HUES64 (cell line): ENCODE data around the gene RGS14. TPM values are rescaled to one million over a fixed set of nuclear protein-coding genes. Genes with fewer than 3 reads are reported as not detected.

Source experiments
- H3K27ac ChIP-seq: 2 replicates; pipeline ENCODE4 v1.7.0; 2013; ENCODE audit warnings: low read depth, low read length, inconsistent platforms
- H3K27me3 ChIP-seq: 2 replicates; pipeline ENCODE4 v1.6.1; 2013; ENCODE audit warnings: mild to moderate bottlenecking, low read length; ENCODE audit not compliant: insufficient read depth
- H3K36me3 ChIP-seq: 2 replicates; pipeline ENCODE4 v1.6.1; 2013; ENCODE audit warnings: mild to moderate bottlenecking, low read length; ENCODE audit not compliant: insufficient read depth
- H3K4me1 ChIP-seq: 2 replicates; pipeline ENCODE4 v1.6.1; 2013; ENCODE audit warnings: mild to moderate bottlenecking, low read length, moderate library complexity; ENCODE audit not compliant: insufficient read depth
- H3K4me3 ChIP-seq: 2 replicates; pipeline ENCODE4 v1.5.1; 2013; ENCODE audit warnings: mild to moderate bottlenecking, low read length, moderate library complexity
- H3K9ac ChIP-seq: 2 replicates; pipeline ENCODE4 v1.6.1; 2013; ENCODE audit warnings: mild to moderate bottlenecking, low read depth, low read length
- H3K9me3 ChIP-seq: 2 replicates; pipeline ENCODE4 v1.6.1; 2013; ENCODE audit warnings: low read depth, low read length; ENCODE audit not compliant: insufficient read depth
- WGBS: fragments of 150-250, 120-280 bp; methylation state at CpG from one replicate; pipeline ENCODE4 v1.1.7; 2013; ENCODE audit warnings: missing lambda C conversion rate; 5-methylcytosine and 5-hydroxymethylcytosine counted together
- polyA plus RNA-seq, 2 experiments: library from polyadenylated mRNA; stranded (reverse); fragments of 50-300 nt; gene quantifications; one replicate each; pipeline ENCODE4 v1.2.3, GENCODE V29; 2013

RGS14 gene, protein sequence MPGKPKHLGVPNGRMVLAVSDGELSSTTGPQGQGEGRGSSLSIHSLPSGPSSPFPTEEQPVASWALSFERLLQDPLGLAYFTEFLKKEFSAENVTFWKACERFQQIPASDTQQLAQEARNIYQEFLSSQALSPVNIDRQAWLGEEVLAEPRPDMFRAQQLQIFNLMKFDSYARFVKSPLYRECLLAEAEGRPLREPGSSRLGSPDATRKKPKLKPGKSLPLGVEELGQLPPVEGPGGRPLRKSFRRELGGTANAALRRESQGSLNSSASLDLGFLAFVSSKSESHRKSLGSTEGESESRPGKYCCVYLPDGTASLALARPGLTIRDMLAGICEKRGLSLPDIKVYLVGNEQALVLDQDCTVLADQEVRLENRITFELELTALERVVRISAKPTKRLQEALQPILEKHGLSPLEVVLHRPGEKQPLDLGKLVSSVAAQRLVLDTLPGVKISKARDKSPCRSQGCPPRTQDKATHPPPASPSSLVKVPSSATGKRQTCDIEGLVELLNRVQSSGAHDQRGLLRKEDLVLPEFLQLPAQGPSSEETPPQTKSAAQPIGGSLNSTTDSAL
- polyA plus RNA-seq (2013, experiment 1 of 2), result 10.9 TPM
- polyA plus RNA-seq (2013, experiment 2 of 2), result 13.5 TPM

DNA sequence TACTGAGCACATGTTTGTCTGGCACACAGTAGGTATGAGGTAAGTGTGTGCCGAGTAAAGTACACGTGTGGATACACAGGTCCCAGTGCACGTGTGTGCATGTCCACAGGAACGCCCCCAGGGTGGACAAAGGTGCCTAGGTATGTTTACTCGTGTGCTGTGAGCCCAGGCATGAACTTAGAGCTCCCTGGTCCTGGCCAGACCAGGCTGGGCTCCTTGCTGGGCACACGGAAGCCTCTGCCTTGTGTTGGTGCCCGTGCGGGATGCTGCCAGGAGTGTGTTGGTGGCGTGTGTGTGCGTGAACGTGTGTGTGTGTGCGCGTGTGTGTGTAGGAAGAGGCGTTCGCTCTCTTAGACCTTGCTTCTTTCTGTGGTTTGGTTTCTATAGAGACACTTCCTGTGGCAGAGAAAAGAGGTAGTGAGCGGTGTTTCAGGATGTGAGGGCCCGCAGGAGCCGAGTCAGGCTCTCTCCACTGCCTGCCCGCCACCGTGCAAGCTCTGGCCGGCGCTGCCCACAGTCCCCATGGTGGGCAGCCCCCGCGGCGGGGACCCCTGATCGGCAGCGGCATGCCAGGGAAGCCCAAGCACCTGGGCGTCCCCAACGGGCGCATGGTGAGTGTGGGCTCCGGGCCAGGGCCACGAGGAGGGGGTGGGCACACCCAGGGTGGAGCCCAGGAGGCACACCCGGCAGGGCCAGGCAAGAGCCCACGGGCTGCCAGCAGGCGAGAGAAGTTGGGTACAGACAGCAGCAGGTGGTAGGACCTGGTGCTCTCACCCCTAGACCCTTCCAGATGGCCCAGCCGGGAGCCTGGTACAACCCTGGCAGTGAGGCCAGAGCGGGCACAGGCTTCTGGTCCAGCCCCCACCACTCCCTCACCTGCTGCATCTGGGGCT is at the start of gene RGS14:
Gene RGS14, plus strand, starts transcription at position 466 of the 893 bp plus-strand sequence. Its CDS starts 101 bp downstream, at position 567.
- H3K9me3 ChIP-seq, result no peaks in the 10 kb centered on the region
- WGBS, result 87% methylated on average over 37 of the region's 37 CpGs
- H3K27ac ChIP-seq, result no peak within 1 kb of the TSS
- H3K36me3 ChIP-seq, result no peaks in the 10 kb centered on the region
- no peak within 1 kb of the TSS for H3K4me3 ChIP-seq
- H3K4me1 ChIP-seq, result peaks cover 5% of the 10 kb centered on the region
- peaks cover 16% of the 10 kb centered on the region; the same call in 1 of the 2 replicates for H3K27me3 ChIP-seq
- H3K9ac ChIP-seq, result no peak within 1 kb of the TSS

GRCh38 chr5:177308740-177309139 is 49.0 kb upstream of the RGS14 start:
- H3K27me3 ChIP-seq, result peaks cover 5% of the 10 kb centered on the region; the same call in 1 of the 2 replicates
- H3K27ac ChIP-seq, result no peak overlapping the region
- whole genome bisulfite sequencing, result 93% methylated on average over 11 of the region's 11 CpGs
- no peak overlapping the region for H3K4me3 ChIP-seq
- H3K4me1 ChIP-seq, result peaks cover 5% of the 10 kb centered on the region
- H3K9ac ChIP-seq, result no peak overlapping the region
- H3K9me3 ChIP-seq, result no peaks in the 10 kb centered on the region
- peaks cover 26% of the 10 kb centered on the region for H3K36me3 ChIP-seq

DNA sequence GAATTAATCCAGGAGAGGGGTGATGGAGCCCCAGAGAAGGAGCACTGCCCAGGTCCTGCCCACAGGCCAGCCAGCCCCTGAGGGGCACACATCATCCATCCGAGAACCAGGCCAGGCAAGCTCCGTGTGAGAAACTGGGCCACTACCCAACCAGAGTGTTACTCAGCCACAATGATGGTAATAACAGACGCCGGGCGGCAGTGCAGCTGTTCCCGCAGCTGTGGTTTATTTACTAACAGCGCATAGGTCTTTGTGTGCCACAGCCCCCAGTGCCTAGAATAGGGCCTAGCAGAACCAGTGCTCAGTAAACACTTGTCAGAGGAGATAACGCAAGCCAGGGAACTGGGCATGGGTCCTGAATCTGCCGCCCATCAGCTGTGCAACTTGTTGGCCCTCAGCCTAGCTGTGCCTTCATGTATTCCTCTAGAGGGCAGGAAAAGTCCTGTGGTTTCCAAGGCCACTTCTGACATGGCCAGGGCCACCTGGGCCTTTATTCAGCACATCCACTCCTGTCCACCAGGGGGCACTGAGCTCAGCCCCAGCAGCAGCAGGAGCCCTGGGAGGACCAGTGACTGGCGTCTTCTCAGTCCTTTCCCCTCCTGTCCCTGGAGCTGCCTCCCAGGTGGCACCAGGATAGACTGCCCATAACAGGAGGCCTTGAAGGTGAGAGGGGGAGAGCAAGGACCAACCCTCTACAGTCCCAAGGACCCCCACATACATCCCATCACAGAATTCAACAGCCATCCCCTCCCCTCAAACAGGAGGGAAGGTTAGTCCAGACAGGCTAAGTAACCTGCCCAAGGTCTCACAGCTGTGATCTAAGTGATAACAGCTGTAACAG is 48.2 kb upstream of the RGS14 start:
- H3K9ac ChIP-seq, result no peak overlapping the region
- H3K27me3 ChIP-seq, result peaks cover 5% of the 10 kb centered on the region; the same call in 1 of the 2 replicates
- no peak overlapping the region for H3K4me3 ChIP-seq
- WGBS, result 80% methylated on average over 10 of the region's 10 CpGs
- H3K9me3 ChIP-seq, result no peaks in the 10 kb centered on the region
- peaks cover 5% of the 10 kb centered on the region for H3K4me1 ChIP-seq
- H3K27ac ChIP-seq, result no peak overlapping the region
- H3K36me3 ChIP-seq, result peaks cover 26% of the 10 kb centered on the region

DNA sequence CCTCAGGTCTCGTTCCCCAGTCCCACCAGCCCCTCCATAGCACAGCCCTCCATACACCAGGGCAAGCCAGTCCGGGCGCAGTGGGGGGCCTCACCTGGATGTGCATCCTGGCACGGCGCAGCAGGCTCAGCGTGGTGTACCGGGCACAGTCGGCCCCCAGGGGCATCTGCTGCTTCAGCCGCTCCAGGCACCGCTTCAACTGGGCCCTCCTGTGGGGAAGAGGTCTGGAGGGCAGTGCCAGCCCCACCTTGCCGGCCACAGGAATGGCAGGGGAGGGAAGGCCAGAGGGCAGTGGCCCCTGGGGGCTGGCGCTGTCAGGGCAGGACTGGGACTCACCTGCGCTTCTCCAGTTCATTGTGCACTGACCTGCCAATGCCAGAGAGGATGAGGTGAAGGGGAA is 47.4 kb upstream of the RGS14 start:
- Histone ChIP-seq H3K27me3 (peaks cover 5% of the 10 kb centered on the region; the same call in 1 of the 2 replicates), H3K9me3 (no peaks in the 10 kb centered on the region), H3K27ac (no peak overlapping the region; the same call in 1 of the 2 replicates), H3K9ac (no peak overlapping the region), H3K4me1 (no peaks in the 10 kb centered on the region; the same call in 1 of the 2 replicates), H3K4me3 (no peak overlapping the region), H3K36me3 (peaks cover 18% of the 10 kb centered on the region)
- 95% methylated on average over 13 of the region's 13 CpGs for WGBS

- 16% methylated on average over 13 of the region's 20 CpGs for WGBS
- Histone ChIP-seq H3K27me3 (peaks cover 5% of the 10 kb centered on the region; the same call in 1 of the 2 replicates), H3K4me1 (no peaks in the 10 kb centered on the region; the same call in 1 of the 2 replicates), H3K9me3 (no peaks in the 10 kb centered on the region), H3K9ac (no peak overlapping the region), H3K4me3 (peak overlapping the region; percentile 61), H3K36me3 (peaks cover 13% of the 10 kb centered on the region), H3K27ac (no peak overlapping the region; the same call in 1 of the 2 replicates)
Observed at GRCh38 chr5:177310757-177311391, 46.9 kb upstream of the RGS14 start.

DNA sequence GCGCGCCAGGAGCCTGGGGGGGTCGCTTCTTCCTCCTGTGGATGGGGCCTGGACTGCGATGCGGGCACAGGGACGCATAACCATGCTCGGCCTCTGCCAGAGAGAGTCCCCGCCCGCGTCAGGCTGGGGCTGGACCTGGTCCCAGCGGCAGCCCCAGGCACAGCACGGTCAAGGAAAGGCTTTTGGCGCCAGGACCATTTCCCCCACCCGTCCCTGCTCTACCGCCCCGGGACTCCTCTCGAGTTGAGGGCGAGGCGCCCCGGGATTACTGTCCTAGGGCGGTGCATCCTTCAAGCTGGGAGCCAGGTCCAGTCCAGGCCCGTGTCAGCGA is 46.4 kb upstream of the RGS14 start:
- 1% methylated on average over 23 of the region's 23 CpGs for WGBS
- H3K27me3 ChIP-seq, result peaks cover 5% of the 10 kb centered on the region; the same call in 1 of the 2 replicates
- H3K4me1 ChIP-seq, result no peaks in the 10 kb centered on the region; the same call in 1 of the 2 replicates
- peaks cover 8% of the 10 kb centered on the region for H3K36me3 ChIP-seq
- H3K4me3 ChIP-seq, result peak overlapping the region; percentile 61
- peak overlapping the region; percentile 97; the same call in 1 of the 2 replicates for H3K27ac ChIP-seq
- peak overlapping the region; percentile 90 for H3K9ac ChIP-seq
- no peaks in the 10 kb centered on the region for H3K9me3 ChIP-seq

DNA sequence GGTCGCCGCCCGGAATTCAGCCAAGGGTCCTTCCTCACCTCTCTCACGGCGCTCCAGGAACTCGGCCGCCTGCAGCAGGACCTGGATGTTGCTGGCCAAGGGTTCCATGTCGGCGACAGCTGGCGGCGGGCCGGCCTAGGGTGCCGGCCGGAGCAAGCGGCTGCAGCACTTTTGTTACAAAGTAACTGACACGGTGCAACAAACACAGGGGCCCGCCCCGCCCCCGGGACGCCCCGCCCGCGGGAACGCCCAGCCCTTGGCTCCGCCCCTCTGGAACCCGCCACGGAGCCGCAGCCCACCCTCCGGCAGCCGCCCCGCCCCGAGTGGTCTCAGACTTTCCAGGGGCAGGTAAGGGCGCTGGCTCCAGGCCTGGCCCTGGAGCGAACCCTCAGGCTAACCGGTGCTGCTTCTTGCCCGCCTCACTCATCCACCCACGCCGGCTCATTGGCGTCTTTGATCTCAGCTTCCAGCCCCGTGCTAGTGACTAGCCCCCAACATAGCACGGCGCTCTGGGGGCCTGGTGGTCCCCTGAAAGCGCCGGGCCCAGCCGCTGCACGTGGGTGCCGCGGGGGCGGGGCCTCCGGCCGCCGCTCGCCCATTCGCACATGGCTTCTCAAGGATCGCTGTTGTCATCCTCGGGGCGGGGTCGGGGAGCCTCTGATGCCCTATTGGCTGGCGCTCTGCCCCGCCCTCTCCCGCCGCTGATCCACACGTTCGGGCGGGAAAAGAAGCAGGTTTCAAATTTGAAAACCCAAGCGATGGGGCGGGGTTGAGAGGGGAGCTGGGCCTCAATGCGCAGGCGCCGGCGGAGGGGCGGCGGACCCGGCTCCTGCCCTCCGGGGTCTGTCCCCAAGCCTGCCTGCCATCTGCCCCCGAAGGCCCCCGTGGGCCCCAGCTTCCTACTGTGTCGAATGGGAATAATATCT is 45.7 kb upstream of the RGS14 start, which contains the start of gene MXD3:
Gene MXD3, minus strand, starts transcription at position 176 of the 926 bp plus-strand sequence. Its CDS starts 68 bp downstream, at position 108.
- H3K27ac ChIP-seq, result peak within 1 kb of the TSS; percentile 97
- H3K27me3 ChIP-seq, result peaks cover 5% of the 10 kb centered on the region; the same call in 1 of the 2 replicates
- peak within 1 kb of the TSS; percentile 61 for H3K4me3 ChIP-seq
- H3K4me1 ChIP-seq, result no peaks in the 10 kb centered on the region; the same call in 1 of the 2 replicates
- H3K9ac ChIP-seq, result peak within 1 kb of the TSS; percentile 90
- no peaks in the 10 kb centered on the region for H3K9me3 ChIP-seq
- under 1% methylated on average over 78 of the region's 78 CpGs for WGBS
- peaks cover 2% of the 10 kb centered on the region for H3K36me3 ChIP-seq

DNA sequence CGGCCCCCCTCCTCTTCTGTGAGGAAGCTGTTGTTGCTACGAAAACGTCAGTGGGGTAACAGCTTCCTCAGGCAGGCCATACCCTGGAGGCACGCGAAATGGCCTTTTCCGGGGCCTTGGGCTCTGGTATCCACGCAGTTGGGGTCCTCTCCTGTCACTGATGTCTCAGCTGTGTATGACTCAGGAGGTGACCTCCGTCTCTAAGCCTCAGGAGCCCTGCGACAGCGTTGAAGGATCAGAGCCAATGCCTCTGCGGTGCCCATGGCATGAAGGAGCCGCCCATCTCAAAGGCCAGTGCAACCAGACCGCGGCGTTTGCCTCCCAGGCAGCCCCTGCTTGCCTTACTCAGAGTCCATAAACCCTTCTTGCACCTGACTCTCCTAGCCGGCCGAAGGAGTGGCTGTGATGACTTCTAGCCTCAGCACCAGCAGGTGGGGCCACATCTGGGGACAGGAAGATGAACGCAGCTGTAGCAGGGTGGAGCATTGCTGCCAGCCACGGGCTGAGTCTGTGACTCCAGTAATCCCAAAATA is 45.0 kb upstream of the RGS14 start:
- 4% methylated on average over 19 of the region's 19 CpGs for WGBS
- no peaks in the 10 kb centered on the region for H3K36me3 ChIP-seq
- peak overlapping the region; percentile 64 for H3K27ac ChIP-seq
- H3K4me3 ChIP-seq, result peak overlapping the region; percentile 61
- no peaks in the 10 kb centered on the region; the same call in 1 of the 2 replicates for H3K4me1 ChIP-seq
- no peaks in the 10 kb centered on the region for H3K9me3 ChIP-seq
- peaks cover 5% of the 10 kb centered on the region; the same call in 1 of the 2 replicates for H3K27me3 ChIP-seq
- peak overlapping the region; percentile 65 for H3K9ac ChIP-seq
